ENCODE data around the gene MSLN.
"Not testable (repeated sequence)": the region's sequence is repeated elsewhere in the genome, so short reads cannot be mapped to it uniquely, and the experiment has no call there.

Gene MSLN

GRCh38 chr16:760545-761343 lies at the start of gene MSLN:
Gene MSLN (plus strand): TSS chr16:760734. CDS start chr16:762681, 1,947 bp downstream.
- no peak for DNase-seq (ENCODE audit: low read depth)

GRCh38 chr16:711084-711483 lies 49.5 kb upstream of the MSLN start:
- DNase-seq (ENCODE audit: low read depth) = no peak

- DNase-seq (ENCODE audit: low read depth) = peak; percentile 69
Measured at GRCh38 chr16:711548-712320, 48.8 kb upstream of the MSLN start.

GRCh38 chr16:712740-713250 lies 47.7 kb upstream of the MSLN start:
- not testable (repeated sequence) for DNase-seq (ENCODE audit: low read depth)

- no peak for DNase-seq (ENCODE audit: low read depth)
Measured at GRCh38 chr16:714079-714478, 46.5 kb upstream of the MSLN start.

GRCh38 chr16:714558-715476 lies 45.7 kb upstream of the MSLN start, which contains the start of gene METRN:
Gene METRN (plus strand): TSS chr16:715118. CDS start chr16:715290, 172 bp downstream.
- DNase-seq (ENCODE audit: low read depth) = peak; percentile 83

GRCh38 chr16:715477-716199 lies 44.9 kb upstream of the MSLN start:
- DNase-seq (ENCODE audit: low read depth) = no peak

GRCh38 chr16:716200-716568 lies 44.4 kb upstream of the MSLN start:
- DNase-seq (ENCODE audit: low read depth) = no peak

- no peak for DNase-seq (ENCODE audit: low read depth)
Measured at GRCh38 chr16:716768-717325, 43.7 kb upstream of the MSLN start.

GRCh38 chr16:717450-718245 lies 42.9 kb upstream of the MSLN start:
- no peak for DNase-seq (ENCODE audit: low read depth)

- no peak for DNase-seq (ENCODE audit: low read depth)
Measured at GRCh38 chr16:718389-718788, 42.1 kb upstream of the MSLN start.

GRCh38 chr16:718922-719321 lies 41.6 kb upstream of the MSLN start:
- DNase-seq (ENCODE audit: low read depth) = no peak

GRCh38 chr16:719815-720446 lies 40.6 kb upstream of the MSLN start:
- DNase-seq (ENCODE audit: low read depth) = no peak

- DNase-seq (ENCODE audit: low read depth) = no peak
Measured at GRCh38 chr16:720447-720989, 40.0 kb upstream of the MSLN start.

GRCh38 chr16:720990-721764 lies 39.4 kb upstream of the MSLN start, which contains the start of gene ANTKMT:
Gene ANTKMT (plus strand): TSS chr16:721146. CDS start chr16:721275, 129 bp downstream.
- DNase-seq (ENCODE audit: low read depth) = peak; percentile 67

GRCh38 chr16:721765-722540 lies 38.6 kb upstream of the MSLN start:
- DNase-seq (ENCODE audit: low read depth) = no peak

- no peak for DNase-seq (ENCODE audit: low read depth)
Measured at GRCh38 chr16:722835-723633, 37.5 kb upstream of the MSLN start.
